Stimulated activated CD4-positive, alpha-beta T cell treated with anti-CD3 and anti-CD28 coated beads, Interleukin-4, amount 100 ng/mL, for 4 hours (primary cell): ENCODE measurements around the gene TMEM89.

Experiments used
- DNase-seq, 2 experiments: peaks; one replicate each; pipeline ENCODE4 v3.0.0-alpha.2; 2020

TMEM89 gene

GRCh38 chr3:48609088-48610005, 12.2 kb downstream of the TMEM89 start, which contains the start of gene UQCRC1:
UQCRC1 (minus strand) TSS chr3:48609646; CDS start chr3:48609620, 26 bp downstream.
- peak; percentile 88 to 89 for DNase-seq

GRCh38 chr3:48607519-48607918, 14.1 kb downstream of the TMEM89 start:
- DNase-seq, result no peak

GRCh38 chr3:48601622-48601994, 20.0 kb downstream of the TMEM89 start:
- no peak for DNase-seq

GRCh38 chr3:48600711-48601621, 20.6 kb downstream of the TMEM89 start:
- DNase-seq, result no peak

- no peak for DNase-seq
Measured at GRCh38 chr3:48599509-48600285, 21.9 kb downstream of the TMEM89 start.

- no peak for DNase-seq
Measured at GRCh38 chr3:48599077-48599501, 22.5 kb downstream of the TMEM89 start.

GRCh38 chr3:48598323-48599076, 23.1 kb downstream of the TMEM89 start:
- DNase-seq, result no peak

GRCh38 chr3:48597408-48597800, 24.2 kb downstream of the TMEM89 start:
- DNase-seq, result no peak

- no peak for DNase-seq
Measured at GRCh38 chr3:48596676-48597407, 24.7 kb downstream of the TMEM89 start.

- DNase-seq, result no peak
Measured at GRCh38 chr3:48596157-48596556, 25.4 kb downstream of the TMEM89 start.

GRCh38 chr3:48595526-48596121, 25.9 kb downstream of the TMEM89 start:
- no peak for DNase-seq

GRCh38 chr3:48595075-48595525, 26.5 kb downstream of the TMEM89 start, which contains the start of gene COL7A1:
COL7A1 (minus strand) TSS chr3:48595329; CDS start chr3:48595159, 170 bp downstream.
- DNase-seq, result peak in 1 of 2 experiments; percentile 1

GRCh38 chr3:48594417-48595049, 27.0 kb downstream of the TMEM89 start:
- DNase-seq, result no peak

- DNase-seq, result no peak
Measured at GRCh38 chr3:48593337-48593736, 28.2 kb downstream of the TMEM89 start.

- no peak for DNase-seq
Measured at GRCh38 chr3:48592519-48593087, 29.0 kb downstream of the TMEM89 start.

- no peak for DNase-seq
Measured at GRCh38 chr3:48591886-48592518, 29.6 kb downstream of the TMEM89 start.

GRCh38 chr3:48591436-48591835, 30.1 kb downstream of the TMEM89 start:
- DNase-seq, result no peak

GRCh38 chr3:48588230-48588629, 33.3 kb downstream of the TMEM89 start:
- DNase-seq, result no peak

GRCh38 chr3:48587686-48588085, 33.9 kb downstream of the TMEM89 start:
- no peak for DNase-seq
